Measurements from ENCODE around the gene NFYC.

The NFYC gene

GRCh38 chr1:40819101-40819500 lies 127.6 kb downstream of the NFYC start:
- no peak for TF ChIP-seq GATA2 (IDR thresholded peaks at IDR 0.05; ENCODE audit: low read depth, low read length)
- no peak for TF ChIP-seq GATA3 (IDR thresholded peaks at IDR 0.05; ENCODE audit: low read depth, low read length)

DNA sequence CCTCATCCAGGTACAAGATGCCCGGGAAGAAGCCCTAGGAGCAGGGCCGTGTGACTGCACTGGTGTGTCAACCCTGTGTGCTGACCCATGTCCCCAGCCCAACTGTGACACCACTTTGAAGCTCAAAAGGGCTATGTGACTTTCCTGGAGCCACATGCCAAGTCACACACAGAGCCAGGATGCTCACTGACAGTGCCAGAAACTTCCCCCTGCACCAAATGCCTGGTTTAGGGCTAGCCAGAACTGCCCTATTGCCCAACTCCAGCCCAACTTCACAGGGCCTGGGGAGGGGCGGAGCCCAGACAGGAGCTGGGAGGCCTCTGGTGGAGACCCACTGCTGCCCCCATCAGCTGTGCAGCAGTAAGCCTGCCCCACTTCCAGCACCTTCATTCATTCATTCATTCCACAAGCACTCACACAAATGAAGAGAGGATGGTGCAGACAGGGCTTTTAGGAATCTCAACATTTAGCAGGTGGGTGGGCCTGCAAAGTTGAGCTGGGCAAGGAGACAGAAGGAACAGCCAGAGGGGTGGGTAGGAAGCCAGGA lies 128.8 kb downstream of the NFYC start:
- TF ChIP-seq GATA2 (IDR thresholded peaks at IDR 0.05; ENCODE audit: low read depth, low read length) (no peak), GATA3 (IDR thresholded peaks at IDR 0.05; ENCODE audit: low read depth, low read length) (no peak)

Data from SH-SY5Y (cell line).